ENCODE data around the gene MRPS25.

MRPS25 gene

DNA sequence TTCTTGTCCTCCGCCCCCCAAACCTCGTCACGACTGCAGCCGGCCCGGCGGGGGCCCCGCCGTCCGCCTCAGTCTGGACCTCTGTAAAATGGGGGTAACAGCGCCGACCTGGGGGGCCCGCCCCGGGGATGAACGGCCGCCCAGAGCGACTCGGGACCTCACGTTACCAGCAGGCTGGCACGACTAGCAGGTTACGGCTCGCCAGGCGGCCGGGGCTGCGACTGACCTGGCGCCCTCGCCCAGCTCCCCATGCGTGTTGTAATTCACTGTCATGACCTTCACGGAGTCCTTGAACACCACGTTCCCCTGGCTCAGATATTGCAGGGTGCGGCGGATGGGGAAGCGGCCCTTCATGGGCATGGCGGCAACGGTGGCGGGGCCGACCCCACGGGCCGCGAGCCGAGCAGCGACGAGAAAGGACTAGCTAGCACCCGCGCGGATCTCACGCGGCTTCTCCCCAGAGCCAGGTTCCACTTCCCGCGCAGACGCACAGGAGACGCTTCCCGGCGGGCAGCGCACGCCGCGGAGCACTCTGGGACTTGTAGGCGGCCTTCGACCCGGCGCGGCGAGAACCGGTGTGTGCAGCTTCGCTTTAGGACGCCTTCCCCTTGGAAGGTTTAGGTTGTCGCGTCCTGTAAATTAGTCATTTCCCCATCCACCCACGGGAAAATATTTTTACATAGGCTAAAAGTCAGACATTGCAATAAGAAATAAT is at the start of gene MRPS25:
Gene MRPS25 (minus strand): TSS at position 481 of the 715 bp plus-strand sequence. CDS start 121 bp downstream, at position 360.
- DNase-seq, result peak; percentile 94

DNA sequence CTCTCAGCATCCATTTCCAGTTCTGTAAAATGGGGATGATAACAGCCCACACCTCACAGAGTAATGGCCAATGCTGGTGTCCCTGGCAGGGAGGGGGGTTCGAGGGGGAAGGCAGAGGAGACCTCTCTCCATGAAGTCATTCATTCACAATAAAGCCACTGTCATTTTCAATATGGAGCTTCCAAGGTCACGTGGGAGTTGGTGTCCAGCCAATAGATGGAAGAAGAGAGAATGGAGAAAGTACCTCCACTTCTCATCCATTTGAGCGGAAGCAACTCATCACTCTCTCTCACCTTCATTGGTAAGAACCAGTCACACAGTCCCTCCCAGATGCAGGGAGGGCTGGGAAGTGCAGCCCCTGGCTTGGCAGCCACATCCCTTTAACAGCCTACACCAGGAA is 48.8 kb upstream of the MRPS25 start:
- DNase-seq, result no peak

DNA sequence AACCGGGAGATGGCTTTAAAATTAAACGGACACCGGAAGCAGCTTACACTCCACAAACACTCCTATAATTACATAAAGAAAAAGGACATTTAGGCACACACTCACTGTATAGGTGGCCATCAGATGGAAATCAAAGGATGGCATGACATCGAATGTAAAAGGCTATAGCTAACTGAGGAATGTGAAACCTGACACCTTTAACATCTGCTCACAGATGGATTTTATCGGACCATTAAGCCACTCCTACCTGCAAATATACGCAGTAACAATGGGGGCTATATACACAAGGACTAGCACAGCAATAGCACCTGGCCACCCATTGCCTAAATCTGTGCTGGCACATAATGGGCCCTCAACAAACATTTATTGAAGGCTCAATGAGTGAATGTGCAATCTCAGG is 48.4 kb upstream of the MRPS25 start:
- no peak for DNase-seq

DNA sequence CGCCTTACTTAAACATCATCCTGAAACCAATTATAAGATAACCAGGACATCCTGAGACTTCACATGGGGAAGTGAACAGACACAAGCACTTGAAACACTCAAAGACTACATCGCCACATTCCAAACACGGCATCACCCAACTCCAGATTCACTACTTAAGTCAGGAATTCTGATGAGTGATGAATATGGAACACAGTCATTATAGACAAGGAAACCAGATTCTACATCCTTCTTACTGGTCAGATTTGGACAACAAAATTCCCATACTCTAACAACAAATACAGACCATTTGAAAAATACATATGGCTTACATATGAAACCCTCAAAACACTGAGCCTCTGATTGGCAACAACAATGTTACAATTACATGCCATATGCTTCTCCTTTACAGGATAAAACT is 46.9 kb upstream of the MRPS25 start:
- DNase-seq, result no peak

DNA sequence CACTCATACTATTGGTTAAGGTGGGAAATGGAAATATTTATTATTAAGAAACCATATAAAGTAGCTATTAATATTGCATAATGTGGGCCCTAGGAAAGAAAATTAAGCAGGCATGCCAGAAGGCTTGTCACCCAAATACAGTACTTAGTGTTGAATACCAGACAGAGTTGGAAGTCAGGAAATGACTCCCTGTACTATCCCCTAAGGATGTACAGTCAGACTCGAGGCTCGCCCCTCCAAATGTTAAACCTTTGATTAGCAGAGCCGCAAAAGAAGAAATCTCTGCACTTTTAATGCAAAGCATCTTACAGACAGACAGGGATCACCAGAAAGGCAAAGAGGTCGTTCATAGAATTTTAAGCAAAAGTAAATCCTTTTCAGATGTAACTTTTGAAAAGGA is 45.1 kb upstream of the MRPS25 start:
- no peak for DNase-seq

DNA sequence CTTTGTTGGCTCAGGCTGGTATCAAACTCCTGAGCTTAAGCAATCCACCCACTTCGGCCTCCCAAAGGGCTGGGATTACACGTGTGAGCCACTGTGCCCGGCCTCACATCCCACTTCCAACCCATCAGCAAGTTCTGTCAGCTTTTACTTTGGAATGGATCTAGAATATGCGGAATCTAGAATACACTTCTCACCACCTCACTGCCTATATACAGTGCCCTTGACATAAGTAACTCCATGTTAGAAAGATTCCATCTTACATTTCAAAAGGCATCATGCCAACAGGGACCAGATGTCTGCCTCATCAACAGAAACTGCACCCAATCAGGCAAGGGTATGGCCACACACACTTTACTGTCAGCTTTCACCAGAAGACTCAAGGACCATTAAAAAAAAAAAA is 43.8 kb upstream of the MRPS25 start:
- DNase-seq, result no peak

DNA sequence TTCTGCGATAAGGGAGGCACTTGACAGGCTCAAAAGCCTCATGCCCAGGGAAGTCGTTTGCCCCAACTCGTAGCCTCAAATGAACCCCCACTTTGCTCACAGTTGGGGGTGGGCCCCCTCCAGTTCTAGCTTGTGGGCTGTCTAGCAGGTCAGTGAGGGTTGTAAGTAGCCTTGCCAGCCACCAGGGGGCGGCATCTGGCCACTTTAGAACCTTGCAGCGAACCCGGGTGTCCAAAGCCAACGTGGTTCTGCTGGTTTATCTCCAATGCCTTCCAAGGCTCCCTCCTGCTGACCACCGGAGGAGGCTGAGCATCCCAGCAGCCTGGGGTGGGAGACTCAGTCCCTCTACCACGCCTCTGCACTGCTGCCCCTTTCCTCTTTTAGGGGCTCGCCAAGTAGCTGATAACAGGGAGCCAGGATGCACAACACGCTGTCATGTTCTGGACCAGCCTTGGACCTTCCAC is 43.0 kb upstream of the MRPS25 start:
- peak; percentile 84 for DNase-seq

DNA sequence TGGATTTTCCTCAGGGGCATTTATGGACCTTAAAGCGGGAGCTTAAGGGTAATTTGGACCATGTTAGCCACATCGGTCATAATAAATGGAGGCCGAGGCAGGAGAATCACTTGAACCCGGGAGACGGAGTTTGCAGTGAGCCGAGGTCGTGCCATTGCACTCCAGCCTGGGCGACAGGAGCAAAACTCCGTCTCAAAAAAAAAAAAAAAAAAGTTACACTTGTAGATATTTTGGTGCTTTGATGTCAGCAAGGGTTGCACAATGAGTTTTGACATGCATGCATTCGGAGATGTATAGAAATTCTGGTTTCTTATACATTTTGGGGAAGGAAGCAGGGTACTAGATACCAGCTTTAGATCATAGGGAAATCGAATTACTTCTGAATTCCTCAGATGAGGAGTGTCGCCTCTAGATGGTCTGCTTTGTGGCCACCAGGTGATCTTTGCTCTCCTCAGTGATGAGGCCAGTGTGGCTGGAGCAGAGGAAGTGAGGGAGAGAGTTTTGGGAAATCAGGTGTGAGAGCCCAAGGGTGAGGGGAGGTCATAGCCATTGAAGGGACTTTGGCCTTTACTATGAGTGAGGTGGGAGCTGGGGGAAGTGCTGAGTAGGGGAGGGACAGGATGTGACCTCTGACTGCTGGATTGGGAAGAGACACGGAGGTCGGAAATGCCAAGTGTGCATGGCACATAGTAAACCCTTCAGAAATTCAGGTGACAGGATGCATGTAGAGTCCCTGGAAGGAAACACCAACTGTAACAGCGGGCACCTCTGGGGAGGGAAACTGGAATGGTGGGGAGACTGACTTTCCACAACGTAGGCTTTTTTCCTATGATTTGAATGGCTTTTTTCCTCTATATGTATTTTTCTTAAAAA is 42.2 kb upstream of the MRPS25 start:
- DNase-seq, result no peak

DNA sequence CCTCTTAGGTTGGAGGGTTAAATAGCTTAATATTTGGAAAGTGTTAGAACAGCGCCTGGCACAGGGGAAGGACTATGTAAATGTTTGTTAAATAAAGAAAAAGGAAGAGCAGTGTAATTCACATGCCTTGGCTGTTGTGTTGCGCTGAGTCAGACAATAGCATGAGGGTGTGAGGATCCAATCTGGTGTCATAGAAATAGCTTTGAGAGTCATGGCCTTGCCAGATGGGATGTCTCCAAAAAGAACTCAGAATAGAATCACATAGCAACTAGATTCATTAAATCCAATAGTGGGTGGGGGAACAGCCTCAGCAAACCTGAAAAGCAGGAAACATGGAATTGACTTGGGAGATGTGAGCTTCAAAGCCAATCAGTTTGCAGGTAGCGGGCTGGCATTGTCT is 37.7 kb upstream of the MRPS25 start:
- no peak for DNase-seq

DNA sequence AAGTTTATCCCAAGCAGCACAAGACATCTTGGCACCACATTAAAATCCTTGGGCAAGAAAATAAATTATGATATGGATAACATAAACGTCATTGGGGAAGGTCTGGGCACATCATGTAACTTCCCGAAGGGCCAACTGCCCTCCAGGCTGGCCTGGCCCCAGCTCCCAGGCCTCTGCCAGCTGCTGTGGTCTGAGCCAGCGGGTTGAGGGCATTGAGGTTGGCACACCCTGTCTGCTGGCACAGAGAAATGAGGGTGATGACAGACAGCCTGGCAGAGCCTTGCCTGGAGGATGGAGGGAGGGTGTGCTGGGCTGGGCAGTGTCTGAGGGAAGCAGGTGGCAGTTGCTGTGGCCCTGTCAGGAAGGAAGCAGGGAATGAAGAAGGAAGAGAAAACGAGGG is 37.1 kb upstream of the MRPS25 start:
- no peak for DNase-seq

DNA sequence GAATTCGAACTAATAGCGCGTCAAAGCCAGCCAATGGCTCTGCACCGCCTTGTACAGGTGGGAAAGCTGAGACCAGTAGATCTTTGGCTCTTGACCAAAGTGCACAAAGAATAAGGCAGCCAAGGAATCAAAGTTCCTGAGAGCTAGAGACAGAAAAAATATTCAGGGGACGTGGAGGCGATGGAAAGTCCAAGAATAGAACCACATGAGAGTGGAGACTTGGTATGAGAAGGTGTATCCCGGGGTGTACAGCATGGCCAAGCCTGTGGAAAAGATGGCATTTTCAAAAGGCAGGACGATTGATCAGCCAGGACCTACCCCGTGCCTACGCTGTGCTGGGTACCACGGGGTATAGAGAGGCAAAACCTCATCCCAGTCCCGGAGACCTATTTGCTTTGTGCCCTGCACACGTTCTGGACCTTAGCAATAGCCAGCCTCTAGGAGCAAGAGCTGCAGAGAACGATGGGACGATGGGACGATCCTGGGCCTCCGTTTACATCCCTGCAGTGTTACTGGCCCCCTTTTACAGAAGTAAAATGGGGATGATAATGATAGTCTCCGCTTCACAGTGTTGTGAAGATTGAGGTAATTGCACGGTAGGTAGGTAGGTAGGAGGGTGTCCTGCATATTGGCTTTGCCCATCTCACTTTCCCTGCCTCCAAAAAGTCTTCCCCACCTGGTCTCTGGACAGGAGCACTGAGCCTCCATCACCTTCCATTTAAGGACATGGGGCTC is 34.4 kb upstream of the MRPS25 start:
- DNase-seq, result peak; percentile 20

DNA sequence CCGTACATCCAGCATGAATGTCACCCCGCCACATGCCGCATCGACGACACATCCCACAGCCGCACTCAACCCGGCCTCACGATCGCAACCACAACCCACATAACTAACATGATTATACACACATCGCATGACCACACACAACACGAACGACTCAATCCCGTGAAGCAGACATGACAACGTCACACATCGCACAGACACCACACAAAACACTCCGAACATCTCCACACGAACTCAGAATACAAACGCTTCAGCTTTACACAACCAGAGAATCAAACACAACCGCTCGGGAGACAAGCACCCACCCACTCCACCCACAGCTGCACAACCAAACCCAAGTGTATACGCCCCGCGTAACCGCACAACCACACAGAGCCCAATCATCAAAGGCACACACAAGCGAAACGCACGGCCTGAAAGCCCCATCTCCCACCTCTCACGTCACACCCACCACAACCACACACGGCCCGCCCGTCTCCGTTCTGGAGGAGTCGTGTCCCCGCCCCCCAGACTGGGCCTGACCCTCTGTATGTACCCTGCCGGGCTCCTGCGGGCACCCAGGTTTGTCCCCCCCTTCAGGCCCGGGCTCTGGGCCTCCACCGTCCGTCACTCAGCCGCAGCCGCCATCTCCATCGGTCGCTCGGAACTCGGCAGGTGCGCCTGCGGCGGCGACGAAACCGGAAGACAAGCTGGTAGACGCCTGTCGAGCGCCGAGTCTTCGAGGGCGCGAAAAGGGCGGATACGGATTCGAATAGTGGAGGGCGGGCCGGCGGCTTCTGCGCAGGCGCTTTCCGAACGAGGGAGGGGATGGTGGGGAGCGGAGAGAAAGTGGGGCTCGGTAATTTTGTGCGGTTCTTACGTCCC is 33.6 kb upstream of the MRPS25 start, which contains the start of gene RBSN:
Gene RBSN (minus strand): TSS at position 646 of the 861 bp plus-strand sequence. CDS start 3,028 bp downstream, outside the sequence.
- peak; percentile 98 for DNase-seq

DNA sequence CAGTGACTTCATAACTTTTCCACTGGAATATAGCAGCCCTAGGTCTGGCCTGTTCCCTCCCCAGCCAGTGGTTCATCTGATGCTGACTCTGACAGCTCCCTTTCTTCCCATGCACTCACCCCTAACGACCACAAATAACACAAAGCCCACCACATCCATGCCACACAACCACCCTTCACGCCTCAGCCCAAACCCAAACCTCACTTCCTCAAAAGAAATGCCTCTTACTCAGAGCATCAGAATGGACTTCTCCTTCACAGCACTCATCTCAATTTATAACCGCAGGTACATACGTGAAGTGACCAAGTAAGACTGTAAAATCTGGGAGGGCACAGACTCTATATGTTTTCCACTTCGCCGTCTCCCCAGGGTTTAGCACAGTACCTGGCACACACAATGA is 32.8 kb upstream of the MRPS25 start:
- peak; percentile 52 for DNase-seq

DNA sequence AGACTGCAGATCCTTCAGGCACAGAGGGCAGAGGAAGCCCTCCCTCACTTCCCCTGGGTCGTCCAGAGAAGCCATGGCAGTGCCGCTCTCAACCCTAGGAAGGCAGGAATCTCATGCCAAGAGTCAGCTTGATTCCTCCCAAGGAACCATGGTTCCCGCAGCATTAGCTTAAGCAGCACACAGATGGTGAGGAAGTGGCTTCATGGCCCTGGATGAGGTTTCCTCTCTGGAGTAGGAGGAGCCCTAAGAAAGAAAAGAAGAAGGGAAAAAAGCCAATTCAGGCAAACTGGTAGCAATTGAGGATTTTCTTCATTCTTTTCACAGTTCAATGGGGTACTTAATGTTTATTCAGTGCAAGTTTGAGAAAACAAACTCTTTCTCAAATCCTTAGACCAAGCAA is 30.9 kb upstream of the MRPS25 start:
- DNase-seq, result no peak

DNA sequence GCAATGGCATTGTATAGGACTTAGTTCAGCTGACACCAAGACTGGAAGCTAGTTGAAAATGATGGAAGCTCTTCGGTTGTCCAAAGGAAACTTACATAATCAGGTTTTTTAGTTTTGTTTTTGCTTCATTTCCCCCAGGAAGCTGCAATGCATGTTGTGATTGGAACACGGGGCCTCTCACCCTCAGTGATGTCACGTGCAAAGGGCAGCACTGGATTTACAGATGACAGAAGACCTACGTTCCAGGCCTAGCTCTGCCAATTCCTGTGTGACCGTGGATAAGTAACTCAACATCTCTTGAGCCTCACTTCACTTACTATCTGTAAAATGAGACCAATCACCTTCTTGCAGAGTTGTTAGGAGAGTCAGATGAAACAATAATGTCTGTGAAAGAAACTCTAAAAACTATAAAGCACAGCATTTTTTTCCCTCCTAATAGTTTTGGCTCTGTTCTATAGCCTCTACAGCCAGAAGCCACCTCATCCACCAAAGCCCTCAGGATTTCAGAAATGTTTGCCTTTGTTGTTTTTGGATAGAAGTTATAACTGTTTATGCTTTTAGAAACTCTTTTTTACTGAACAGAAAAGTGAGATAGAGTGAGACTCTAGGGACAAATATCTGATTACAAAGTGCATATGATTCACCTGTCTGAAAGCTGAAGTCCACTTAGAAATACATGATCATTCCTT is 29.2 kb upstream of the MRPS25 start:
- DNase-seq, result no peak

DNA sequence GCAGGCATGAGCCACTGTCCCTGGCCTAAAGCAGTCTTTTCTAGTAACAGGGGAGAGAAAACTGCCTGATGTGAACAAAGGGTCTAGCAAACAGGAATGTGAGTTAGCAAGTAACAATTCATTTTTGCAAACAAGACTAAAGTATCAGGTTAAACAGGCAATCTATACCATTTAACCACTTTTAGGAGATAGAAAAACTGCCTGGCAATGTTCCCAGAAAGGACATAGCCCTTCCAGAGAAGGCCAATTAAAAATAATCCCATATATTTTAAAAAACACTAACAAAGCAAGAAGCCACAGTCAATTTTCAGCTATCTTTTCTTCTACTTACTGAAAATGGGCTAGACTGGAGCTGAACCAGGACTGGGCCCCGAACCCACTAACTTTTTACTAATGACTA is 27.6 kb upstream of the MRPS25 start:
- DNase-seq, result no peak

DNA sequence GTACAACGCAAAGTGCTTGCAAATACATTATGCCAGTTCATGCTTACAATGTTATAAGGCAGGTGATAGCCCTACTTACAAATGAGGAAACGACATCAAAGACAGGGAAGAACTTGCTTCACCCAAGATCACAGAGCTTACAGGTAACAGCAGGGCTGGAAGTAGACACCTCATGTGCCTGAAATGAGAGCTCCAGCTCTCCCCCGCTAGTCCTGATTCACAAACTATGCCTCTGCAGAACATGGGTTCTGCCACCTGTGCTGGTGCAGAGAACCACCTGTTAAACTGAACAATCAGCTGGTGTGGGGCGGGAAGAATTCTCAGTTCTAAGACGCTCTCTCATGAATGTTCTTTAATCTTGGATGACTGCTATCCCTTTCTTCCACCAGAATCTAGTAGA is 26.5 kb upstream of the MRPS25 start:
- DNase-seq, result no peak

DNA sequence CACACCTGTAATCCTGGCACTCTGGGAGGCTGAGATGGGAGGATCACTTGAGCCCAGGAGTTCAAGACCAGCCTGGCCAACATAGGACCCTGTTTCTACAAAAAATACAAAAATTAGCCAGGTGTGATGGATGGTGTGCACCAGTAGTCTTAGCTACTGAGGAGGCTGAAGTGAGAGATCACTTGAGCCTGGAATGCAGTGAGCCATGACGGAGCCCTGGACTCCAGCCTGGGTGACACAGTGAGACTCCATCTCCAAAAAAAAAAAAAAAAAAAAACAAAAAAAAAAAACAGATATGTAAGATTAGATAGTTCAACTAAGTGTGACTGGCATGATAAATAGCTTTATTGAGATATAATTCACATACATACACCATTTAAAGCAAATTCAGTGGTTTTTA is 24.1 kb upstream of the MRPS25 start:
- DNase-seq, result no peak

DNA sequence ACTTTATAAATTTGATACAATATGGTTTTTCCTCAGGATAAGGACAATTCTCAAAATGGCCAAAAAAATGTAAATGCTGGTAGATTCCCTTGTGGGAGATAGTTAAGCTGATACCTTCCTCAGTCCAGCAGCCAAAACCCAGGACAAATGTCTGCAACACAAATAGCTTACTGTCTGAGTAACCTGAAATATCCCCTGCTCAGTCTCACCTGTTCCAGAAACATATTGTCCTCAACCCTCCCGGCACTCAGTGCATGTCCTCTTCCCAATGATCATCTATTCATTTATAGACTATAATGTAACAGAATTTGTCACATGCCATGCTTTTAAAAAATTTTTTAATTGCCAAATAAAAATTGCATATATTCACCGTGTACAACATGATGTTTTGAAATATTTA is 21.6 kb upstream of the MRPS25 start:
- no peak for DNase-seq

DNA sequence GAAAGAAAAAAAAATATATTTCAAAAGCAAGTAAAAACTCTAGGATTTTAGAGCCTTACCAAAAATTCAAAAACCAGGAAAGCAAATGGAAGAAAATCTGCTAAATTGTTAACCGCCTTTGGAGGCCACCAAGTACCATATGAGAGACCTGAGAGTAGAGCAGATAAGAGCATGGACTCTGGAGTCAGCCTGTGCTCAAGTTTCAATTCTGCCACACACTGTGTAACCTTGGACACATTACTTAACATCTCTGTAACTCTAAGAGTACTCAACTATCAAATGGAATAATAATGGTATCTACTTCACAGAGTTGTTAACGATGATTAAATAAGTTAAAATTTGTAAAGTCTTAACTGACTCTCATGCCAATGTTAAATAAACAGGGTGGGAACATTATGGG is 21.1 kb upstream of the MRPS25 start:
- DNase-seq, result no peak

DNA sequence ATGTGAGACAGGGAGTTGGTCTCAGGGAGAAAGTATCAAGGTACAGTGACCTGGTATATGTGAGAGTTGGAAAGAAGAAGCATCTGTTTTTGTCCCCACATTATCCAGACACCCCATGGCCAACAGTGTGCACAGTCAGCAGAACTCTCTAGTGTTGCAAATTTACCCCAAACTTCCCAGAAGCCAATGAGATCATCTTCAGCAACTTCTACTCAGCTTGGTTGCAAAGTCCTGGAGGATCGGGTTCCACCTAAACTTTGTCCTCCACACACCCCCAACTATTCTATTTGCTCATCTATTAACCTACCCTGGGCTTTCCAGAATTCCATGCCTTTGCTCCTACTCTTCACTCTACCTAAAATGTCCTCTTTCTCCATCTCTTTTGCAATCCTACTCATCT is 18.1 kb upstream of the MRPS25 start:
- DNase-seq, result no peak
